Measurements from ENCODE around the gene JMJD6. TPM values are rescaled to one million over a fixed set of nuclear protein-coding genes. Genes with fewer than 3 reads are reported as not detected.

The JMJD6 gene
- total and polyA plus RNA-seq, 2 of the 8 experiments (the other 6 are each of a cell fraction or from before 2014, with no cell fraction given), result 8.6 to 18.6 TPM

DNA sequence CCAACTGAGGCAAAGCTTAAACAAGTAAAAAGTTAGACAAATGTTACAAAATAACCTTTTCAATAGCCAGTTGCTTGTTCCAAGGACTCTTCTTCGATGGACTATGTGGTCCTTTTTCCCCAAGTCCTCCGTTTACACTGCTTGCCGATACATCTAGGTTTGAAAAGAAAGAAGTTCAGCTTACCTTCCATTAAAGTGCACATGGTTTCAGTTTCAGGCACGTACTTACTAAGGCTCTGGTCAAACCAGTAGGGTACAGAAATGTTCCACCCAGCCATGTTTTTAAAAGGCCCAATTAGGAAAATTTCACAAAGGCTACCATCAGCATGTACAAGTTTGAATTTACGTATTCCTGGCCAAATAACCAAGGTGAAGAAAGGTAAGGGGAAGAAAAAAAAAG is 8.6 kb upstream of the JMJD6 start:
- H3K23ac ChIP-seq (ENCODE audit: insufficient read length), result no peak overlapping the region
- no peak overlapping the region for H2AK5ac ChIP-seq (ENCODE audit: low read depth, low read length)
- no peak overlapping the region for H2BK15ac ChIP-seq (ENCODE audit: low read length)
- H2AFZ ChIP-seq (ENCODE audit: low read length), result no peak overlapping the region
- H2BK20ac ChIP-seq (ENCODE audit: low read length), result no peak overlapping the region
- no peak for DNase-seq (ENCODE audit: low read depth in 1 of 2, low spot score in 2 of 2)
- no peak for FAIRE-seq
- H3K9me3 ChIP-seq (ENCODE audit: insufficient read depth in 2 of 2, low read depth in 1 of 2, low read length in 1 of 2), result no peaks in the 10 kb centered on the region
- CTCF ChIA-PET (ENCODE audit: partially characterized antibody), result interaction anchor here (1.1 to 1.8 kb wide), 3 partner anchors 8 to 21 kb away, joined by 3 to 6 read pairs (median 3); partner anchors contain the start of gene METTL23
- no peak overlapping the region for H2BK120ac ChIP-seq (replicated peaks; ENCODE audit: low read depth, low read length)
- no peak overlapping the region for H3K4ac ChIP-seq (replicated peaks; ENCODE audit: insufficient read length, low read depth, low read length)
- no peak overlapping the region for H3K56ac ChIP-seq (replicated peaks; ENCODE audit: insufficient read length, low read depth, low read length)
- no peak overlapping the region for H2BK5ac ChIP-seq (ENCODE audit: low read depth, low read length)
- no peak overlapping the region for H2BK12ac ChIP-seq (ENCODE audit: low read depth, low read length)
- peak overlapping the region; percentile 17 to 100 (median 38) for H3K9ac ChIP-seq (replicated peaks in 1 of 4; ENCODE audit: extremely low read depth in 1 of 4, low read depth in 3 of 4, low read length in 3 of 4)
- H3K18ac ChIP-seq (ENCODE audit: extremely low read depth, low read length), result no peak overlapping the region
- no peak overlapping the region for H4K91ac ChIP-seq (replicated peaks; ENCODE audit: insufficient read length, low read length)
- H3K14ac ChIP-seq (ENCODE audit: insufficient read length), result no peak overlapping the region
- peaks cover 17% of the 10 kb centered on the region in 2 experiments for H4K20me1 ChIP-seq (replicated peaks in 1 of 2; ENCODE audit: control insufficient read depth in 1 of 2, insufficient read depth in 2 of 2, low read length in 2 of 2)
- peaks cover 15 to 51% (median 36%) of the 10 kb centered on the region in 4 experiments for H3K36me3 ChIP-seq (ENCODE audit: control insufficient read depth in 2 of 4, insufficient read depth in 4 of 4, low read length in 3 of 4)
- peak; percentile 47 for TF ChIP-seq POLR2AphosphoS5 (IDR thresholded peaks at IDR 0.05; ENCODE audit: low read depth, low read length)
- no peak for TF ChIP-seq RBBP5 (IDR thresholded peaks at IDR 0.05; ENCODE audit: borderline replicate concordance, low read depth, low read length)
- peak; percentile 13 to 41 for TF ChIP-seq POLR2A (IDR thresholded peaks at IDR 0.05; ENCODE audit: control extremely low read depth in 1 of 2, low read depth in 2 of 2, low read length in 2 of 2)
- POLR2A ChIA-PET (ENCODE audit: partially characterized antibody), result interaction anchor here (0.7 to 9.2 kb wide), 13 partner anchors 9 to 510 kb away, joined by 3 to 181 read pairs (median 4); partner anchors contain the start of genes JMJD6, METTL23 and MXRA7
- H3K79me2 ChIP-seq (ENCODE audit: control insufficient read depth in 1 of 2, insufficient read depth in 2 of 2, low read length in 2 of 2), result peaks cover 16 to 62% of the 10 kb centered on the region in 2 experiments
- H4K8ac ChIP-seq (ENCODE audit: extremely low read depth, insufficient read depth, low read length), result no peak overlapping the region
- H4K5ac ChIP-seq (ENCODE audit: insufficient read length, low read depth, low read length), result no peak overlapping the region
- H3K23me2 ChIP-seq (ENCODE audit: low read depth, low read length), result peaks cover 9% of the 10 kb centered on the region; the same call in 1 of the 2 replicates
- no peaks in the 10 kb centered on the region for H3K27me3 ChIP-seq (replicated peaks in 1 of 4; ENCODE audit: control insufficient read depth in 3 of 4, extremely low read depth in 1 of 4, insufficient read depth in 3 of 4, low read length in 3 of 4)
- no peak overlapping the region for H3K27ac ChIP-seq (ENCODE audit: low read depth, low read length)
- H3K4me2 ChIP-seq (ENCODE audit: insufficient read depth in 1 of 2, low read depth in 2 of 2, low read length in 2 of 2), result peak overlapping the region; percentile 72 to 88
- peaks cover 3 to 12% (median 7%) of the 10 kb centered on the region in 4 experiments; a peak in 6 of 7 replicates for H3K4me1 ChIP-seq (replicated peaks in 1 of 4; ENCODE audit: control insufficient read depth in 3 of 4, insufficient read depth in 4 of 4, low read length in 3 of 4)
- 62% methylated on average over 5 of the region's 5 CpGs; no CpG with 5 or more reads in 1 of the 2 experiments for WGBS, 2 experiments (ENCODE audit: extremely low coverage in 1 of 2, insufficient coverage in 1 of 2, insufficient read length in 1 of 2, insufficient replicate concordance in 2 of 2, low coverage in 1 of 2, low lambda C conversion rate in 2 of 2, missing lambda C conversion rate in 1 of 2)
- peak overlapping the region; percentile 88 to 100 (median 98) for H3K4me3 ChIP-seq (ENCODE audit: extremely low read depth in 1 of 4, insufficient read depth in 2 of 4, low read depth in 3 of 4, low read length in 4 of 4)
- H3K79me1 ChIP-seq (ENCODE audit: low read depth, low read length), result no peaks in the 10 kb centered on the region

Data from H1 (cell line).